Neural cell (in vitro differentiated cells): ENCODE results near the gene RAD51B.

ENCODE experiments used
- EP300 ChIP-seq: fragments of 450-650 bp; conservative IDR thresholded peaks from 2 replicates; pipeline ENCODE4 v1.6.1; 2014; ENCODE audit warnings: antibody characterized with exemption, mild to moderate bottlenecking, moderate library complexity; ENCODE audit not compliant: poor library complexity, severe bottlenecking
- EZH2 ChIP-seq: fragments of 200-600, 300-800 bp; shearing (Covaris generic), sonication (generic); IDR thresholded peaks from 2 replicates; pipeline ENCODE4 v1.6.1; 2014; ENCODE audit warnings: antibody characterized with exemption, low read length, borderline replicate concordance, mild to moderate bottlenecking; ENCODE audit not compliant: insufficient read depth, poor library complexity, severe bottlenecking
- POLR2AphosphoS5 ChIP-seq: IDR thresholded peaks from 2 replicates; pipeline ENCODE4 v1.6.1; 2012
- RAD21 ChIP-seq: fragments of 450-650 bp; conservative IDR thresholded peaks from 2 replicates; pipeline ENCODE4 v1.6.1; 2014; ENCODE audit warnings: antibody characterized with exemption, mild to moderate bottlenecking, moderate library complexity
- REST ChIP-seq: IDR thresholded peaks from 2 replicates; pipeline ENCODE4 v1.6.1; 2012; ENCODE audit warnings: borderline replicate concordance
- SMC3 ChIP-seq: fragments of 450-650 bp; conservative IDR thresholded peaks from 2 replicates; pipeline ENCODE4 v1.6.1; 2014; ENCODE audit warnings: antibody characterized with exemption, mild to moderate bottlenecking, moderate library complexity; ENCODE audit not compliant: poor library complexity
- TAF1 ChIP-seq: IDR thresholded peaks from 2 replicates; pipeline ENCODE4 v1.6.1; 2012; ENCODE audit warnings: low read depth
- TF ChIP-seq, protein P1 (sequence below): fragments of 450-650 bp; IDR thresholded peaks from 2 replicates; pipeline ENCODE4 v1.5.1; 2014; ENCODE audit warnings: antibody characterized with exemption, mild to moderate bottlenecking, moderate library complexity; ENCODE audit not compliant: poor library complexity, severe bottlenecking

GRCh38 chr14:68586896-68587751 lies 767.5 kb downstream of the RAD51B start:
- TF ChIP-seq POLR2AphosphoS5 (no peak), EZH2 (no peak), REST (no peak), TAF1 (no peak), EP300 (no peak), RAD21 (no peak), SMC3 (no peak)
- TF ChIP-seq, protein P1, sequence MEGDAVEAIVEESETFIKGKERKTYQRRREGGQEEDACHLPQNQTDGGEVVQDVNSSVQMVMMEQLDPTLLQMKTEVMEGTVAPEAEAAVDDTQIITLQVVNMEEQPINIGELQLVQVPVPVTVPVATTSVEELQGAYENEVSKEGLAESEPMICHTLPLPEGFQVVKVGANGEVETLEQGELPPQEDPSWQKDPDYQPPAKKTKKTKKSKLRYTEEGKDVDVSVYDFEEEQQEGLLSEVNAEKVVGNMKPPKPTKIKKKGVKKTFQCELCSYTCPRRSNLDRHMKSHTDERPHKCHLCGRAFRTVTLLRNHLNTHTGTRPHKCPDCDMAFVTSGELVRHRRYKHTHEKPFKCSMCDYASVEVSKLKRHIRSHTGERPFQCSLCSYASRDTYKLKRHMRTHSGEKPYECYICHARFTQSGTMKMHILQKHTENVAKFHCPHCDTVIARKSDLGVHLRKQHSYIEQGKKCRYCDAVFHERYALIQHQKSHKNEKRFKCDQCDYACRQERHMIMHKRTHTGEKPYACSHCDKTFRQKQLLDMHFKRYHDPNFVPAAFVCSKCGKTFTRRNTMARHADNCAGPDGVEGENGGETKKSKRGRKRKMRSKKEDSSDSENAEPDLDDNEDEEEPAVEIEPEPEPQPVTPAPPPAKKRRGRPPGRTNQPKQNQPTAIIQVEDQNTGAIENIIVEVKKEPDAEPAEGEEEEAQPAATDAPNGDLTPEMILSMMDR: no peak
